Stimulated activated CD4-positive, alpha-beta T cell treated with anti-CD3 and anti-CD28 coated beads, TNF-alpha, amount 100 ng/mL, for 24 hours (primary cell): ENCODE measurements around the gene B2M.
A peak's percentile ranks its signal among the peaks of the same experiment; 100 is the strongest.
"Not testable (repeated sequence)": the region's sequence is repeated elsewhere in the genome, so short reads cannot be mapped to it uniquely, and the experiment has no call there.

ENCODE experiments used
- DNase-seq, 3 experiments: peaks; one replicate each; pipeline ENCODE4 v3.0.0-alpha.2; 2020; ENCODE audit warnings: low read depth in 3 of 3

B2M gene

GRCh38 chr15:44698641-44699040, 12.7 kb upstream of the B2M start:
- DNase-seq: no peak

GRCh38 chr15:44700676-44701075, 10.6 kb upstream of the B2M start:
- not testable (repeated sequence) for DNase-seq

- DNase-seq: no peak
Measured at GRCh38 chr15:44705986-44706385, 5.3 kb upstream of the B2M start.

GRCh38 chr15:44706401-44706800, 4.9 kb upstream of the B2M start:
- DNase-seq: no peak

- no peak for DNase-seq
Measured at GRCh38 chr15:44706946-44707636, 4.2 kb upstream of the B2M start.

- no peak for DNase-seq
Measured at GRCh38 chr15:44710236-44711095, 851 bp upstream of the B2M start.

GRCh38 chr15:44711743-44712345, 527 bp downstream of the B2M start:
- peak in 2 of 3 experiments; percentile 36 to 57 for DNase-seq

GRCh38 chr15:44712346-44713005, 1.2 kb downstream of the B2M start:
- DNase-seq: peak; percentile 56 to 64 (median 62)

GRCh38 chr15:44713006-44713966, 2.0 kb downstream of the B2M start:
- no peak for DNase-seq

- DNase-seq: no peak
Measured at GRCh38 chr15:44715142-44715796, 4.0 kb downstream of the B2M start.

- no peak for DNase-seq
Measured at GRCh38 chr15:44715797-44716334, 4.5 kb downstream of the B2M start.

- DNase-seq: no peak
Measured at GRCh38 chr15:44716983-44717602, 5.8 kb downstream of the B2M start.

- DNase-seq: no peak
Measured at GRCh38 chr15:44718180-44718926, 7.0 kb downstream of the B2M start.

- no peak for DNase-seq
Measured at GRCh38 chr15:44718927-44719292, 7.6 kb downstream of the B2M start.

GRCh38 chr15:44719293-44719999, 8.1 kb downstream of the B2M start:
- peak in 2 of 3 experiments; percentile 44 to 59 for DNase-seq

GRCh38 chr15:44720000-44720435, 8.7 kb downstream of the B2M start:
- DNase-seq: not testable (repeated sequence)

- no peak for DNase-seq
Measured at GRCh38 chr15:44720460-44721176, 9.3 kb downstream of the B2M start.

GRCh38 chr15:44722011-44722410, 10.7 kb downstream of the B2M start:
- no peak for DNase-seq
